ENCODE results near the gene BIN1.
"Not testable (repeated sequence)": the region's sequence is repeated elsewhere in the genome, so short reads cannot be mapped to it uniquely, and the experiment has no call there.

BIN1 gene

DNA sequence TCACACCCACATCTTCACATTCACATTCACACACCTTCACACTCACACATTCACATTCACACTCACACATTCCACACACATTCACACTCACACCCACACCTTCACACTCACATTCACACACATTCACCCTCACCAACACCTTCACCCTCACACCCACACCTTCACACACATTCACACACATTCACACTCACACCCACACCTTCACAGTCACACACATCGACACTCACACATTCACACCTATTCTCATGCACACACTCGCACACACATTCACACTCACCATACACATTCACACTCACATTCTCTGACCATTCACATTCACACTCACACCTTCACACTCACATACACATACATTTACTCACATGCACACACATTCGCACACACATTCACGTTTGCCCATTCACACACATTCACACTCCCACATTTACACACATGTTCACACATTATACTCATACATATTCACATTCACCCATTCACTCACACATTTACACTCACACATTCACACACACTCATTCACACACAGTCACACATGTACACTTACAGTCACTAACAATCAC, 62.7 kb downstream of the BIN1 start:
- Histone ChIP-seq H3K9me3 (ENCODE audit: control insufficient read depth, insufficient read depth, low read length) (no peaks in the 10 kb centered on the region), H3K27me3 (ENCODE audit: control insufficient read depth, insufficient read depth, low read length) (no peaks in the 10 kb centered on the region)

DNA sequence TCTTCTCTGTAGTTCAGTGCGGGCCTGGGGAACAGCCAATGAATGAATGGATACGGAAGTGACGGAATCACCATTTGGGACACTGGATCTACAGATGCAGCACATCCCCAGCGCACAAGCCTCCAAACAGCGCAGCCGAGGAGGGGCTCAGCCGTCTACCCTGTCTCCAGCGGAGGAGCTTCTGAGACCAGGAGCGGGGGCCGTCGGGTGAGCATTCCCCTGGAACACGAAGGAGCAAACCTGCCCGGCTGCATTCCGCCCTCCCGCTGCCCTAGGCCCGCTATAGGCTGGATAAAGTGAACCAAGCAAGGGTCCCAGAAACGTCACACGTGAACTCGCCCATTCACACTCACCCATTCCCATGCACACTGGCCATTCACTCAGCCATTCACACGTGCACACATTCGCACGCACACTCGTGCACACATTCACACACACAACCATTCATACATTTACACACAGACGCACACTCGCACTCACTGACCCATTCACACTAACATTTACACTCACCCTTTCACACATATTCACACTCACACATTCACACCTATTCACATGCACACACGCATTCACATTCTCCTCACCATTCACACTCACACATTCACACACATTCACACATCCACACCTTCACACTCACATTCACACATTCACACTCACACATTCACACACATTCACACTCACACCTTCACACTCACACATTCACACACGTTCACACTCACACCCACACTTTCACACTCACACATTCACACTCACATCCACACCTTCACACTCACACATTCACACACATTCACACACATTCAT, 63.4 kb downstream of the BIN1 start:
- Histone ChIP-seq H3K9ac (ENCODE audit: low read depth, low read length) (no peak overlapping the region), H3K9me3 (ENCODE audit: control insufficient read depth, insufficient read depth, low read length) (no peaks in the 10 kb centered on the region), H3K27me3 (ENCODE audit: control insufficient read depth, insufficient read depth, low read length) (no peaks in the 10 kb centered on the region), H3K4me1 (ENCODE audit: control insufficient read depth, insufficient read depth, low read length) (no peaks in the 10 kb centered on the region), H3K36me3 (ENCODE audit: control insufficient read depth, insufficient read depth, low read length) (peaks cover 2% of the 10 kb centered on the region), H3K4me3 (ENCODE audit: low read depth, low read length) (no peak overlapping the region)

More for the DNA sequence above, 62.7 kb downstream of the BIN1 start:
- Histone ChIP-seq H3K4me3 (ENCODE audit: low read depth, low read length) (no peak overlapping the region), H3K36me3 (ENCODE audit: control insufficient read depth, insufficient read depth, low read length) (peaks cover 3% of the 10 kb centered on the region), H3K4me1 (ENCODE audit: control insufficient read depth, insufficient read depth, low read length) (no peaks in the 10 kb centered on the region), H3K9ac (ENCODE audit: low read depth, low read length) (no peak overlapping the region)

DNA sequence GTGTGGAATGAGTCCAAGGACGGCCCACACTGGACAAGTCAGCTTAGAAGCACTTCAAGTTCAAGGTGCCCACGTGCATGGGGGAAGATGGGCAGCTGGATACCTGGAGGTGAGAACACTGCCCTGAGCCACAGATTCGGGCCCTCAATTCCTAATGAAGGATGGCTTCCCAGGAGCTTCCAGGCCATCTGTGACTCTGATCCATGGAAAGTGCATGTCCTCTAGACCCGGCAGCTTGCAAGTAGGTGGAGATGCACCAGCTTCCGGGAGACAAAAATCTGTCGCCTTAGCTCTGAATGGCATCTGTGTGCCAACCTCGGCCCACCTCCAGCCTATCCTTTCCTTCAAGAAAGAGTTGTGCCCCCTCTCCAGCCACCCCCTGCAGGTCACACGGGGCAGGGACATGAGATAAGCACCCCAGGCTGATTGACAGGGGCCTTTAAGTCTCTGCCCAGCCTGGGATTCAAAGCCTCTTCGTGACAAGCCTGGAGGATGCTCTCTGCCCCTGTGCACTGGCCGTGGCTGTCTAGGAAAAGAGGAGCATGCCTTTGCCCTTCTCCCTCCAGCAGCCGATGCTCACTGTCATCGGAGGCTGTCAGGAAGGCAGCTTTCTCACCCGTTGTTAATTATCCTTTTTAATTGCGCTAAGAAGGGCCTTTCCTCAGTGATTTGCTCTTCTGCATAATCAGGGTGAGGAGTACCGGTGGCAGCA, 65.5 kb downstream of the BIN1 start:
- no peaks in the 10 kb centered on the region for H3K27me3 ChIP-seq (ENCODE audit: control insufficient read depth, insufficient read depth, low read length)
- H3K4me3 ChIP-seq (ENCODE audit: low read depth, low read length) = no peak overlapping the region
- no peak overlapping the region for H3K9ac ChIP-seq (ENCODE audit: low read depth, low read length)
- no peaks in the 10 kb centered on the region for H3K36me3 ChIP-seq (ENCODE audit: control insufficient read depth, insufficient read depth, low read length)
- no peaks in the 10 kb centered on the region for H3K4me1 ChIP-seq (ENCODE audit: control insufficient read depth, insufficient read depth, low read length)
- no peaks in the 10 kb centered on the region for H3K9me3 ChIP-seq (ENCODE audit: control insufficient read depth, insufficient read depth, low read length)

DNA sequence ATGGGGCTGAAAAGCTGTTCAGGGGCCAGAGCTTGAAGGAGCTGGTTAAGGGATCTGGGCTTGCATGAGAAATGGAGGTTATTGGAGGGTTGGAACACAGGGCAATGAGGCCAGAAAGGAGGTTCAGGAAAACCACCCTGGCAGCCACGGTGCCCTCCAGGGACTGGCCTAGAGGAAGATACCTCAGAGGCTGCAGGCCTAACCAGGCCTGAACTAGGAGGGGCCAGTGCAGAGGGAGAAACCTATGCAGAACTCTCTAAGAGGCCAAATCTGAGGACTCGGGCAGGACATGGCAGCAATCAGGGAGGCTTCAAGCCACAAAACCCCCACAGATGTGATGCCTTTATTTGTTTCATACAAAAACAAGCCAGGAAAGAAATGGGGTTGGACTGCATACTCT, 66.8 kb downstream of the BIN1 start:
- Histone ChIP-seq H3K4me3 (ENCODE audit: low read depth, low read length) (no peak overlapping the region), H3K27me3 (ENCODE audit: control insufficient read depth, insufficient read depth, low read length) (peaks cover 2% of the 10 kb centered on the region), H3K36me3 (ENCODE audit: control insufficient read depth, insufficient read depth, low read length) (no peaks in the 10 kb centered on the region), H3K9ac (ENCODE audit: low read depth, low read length) (no peak overlapping the region), H3K4me1 (ENCODE audit: control insufficient read depth, insufficient read depth, low read length) (no peaks in the 10 kb centered on the region), H3K9me3 (ENCODE audit: control insufficient read depth, insufficient read depth, low read length) (no peaks in the 10 kb centered on the region)

DNA sequence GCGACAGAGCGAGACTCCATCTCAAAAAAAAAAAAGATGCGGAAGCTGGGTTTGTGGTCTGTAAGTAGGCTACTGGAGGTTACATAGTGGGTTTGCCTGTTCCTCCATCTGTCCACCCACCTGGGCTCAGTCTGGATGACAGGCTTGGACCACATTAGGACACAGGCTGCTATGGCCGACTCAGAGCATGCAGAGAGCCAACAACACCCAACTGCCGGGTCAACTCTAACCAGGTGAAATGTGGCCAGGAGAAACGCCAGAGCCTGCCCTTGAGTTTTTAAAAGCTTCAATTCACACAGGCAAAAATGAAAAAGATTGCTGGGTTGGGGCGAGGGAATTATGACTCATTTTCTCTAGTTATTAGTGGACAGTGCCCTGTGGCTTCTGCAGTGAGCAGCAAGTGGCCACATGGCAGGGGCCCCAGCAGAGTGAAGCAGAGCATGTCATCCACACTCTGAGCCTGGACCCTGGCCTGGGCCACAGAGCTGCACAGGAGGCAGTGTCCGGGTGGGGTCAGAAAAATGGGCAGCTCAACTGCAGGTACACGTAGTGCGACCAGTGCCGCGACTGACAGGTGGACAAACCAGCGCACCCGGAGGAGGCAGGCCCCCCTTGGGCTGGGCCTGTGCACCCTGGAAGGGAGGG, 67.4 kb downstream of the BIN1 start:
- H3K27me3 ChIP-seq (ENCODE audit: control insufficient read depth, insufficient read depth, low read length) = peaks cover 2% of the 10 kb centered on the region
- no peak overlapping the region for H3K9ac ChIP-seq (ENCODE audit: low read depth, low read length)
- H3K36me3 ChIP-seq (ENCODE audit: control insufficient read depth, insufficient read depth, low read length) = no peaks in the 10 kb centered on the region
- no peaks in the 10 kb centered on the region for H3K9me3 ChIP-seq (ENCODE audit: control insufficient read depth, insufficient read depth, low read length)
- H3K4me3 ChIP-seq (ENCODE audit: low read depth, low read length) = no peak overlapping the region
- H3K4me1 ChIP-seq (ENCODE audit: control insufficient read depth, insufficient read depth, low read length) = no peaks in the 10 kb centered on the region

DNA sequence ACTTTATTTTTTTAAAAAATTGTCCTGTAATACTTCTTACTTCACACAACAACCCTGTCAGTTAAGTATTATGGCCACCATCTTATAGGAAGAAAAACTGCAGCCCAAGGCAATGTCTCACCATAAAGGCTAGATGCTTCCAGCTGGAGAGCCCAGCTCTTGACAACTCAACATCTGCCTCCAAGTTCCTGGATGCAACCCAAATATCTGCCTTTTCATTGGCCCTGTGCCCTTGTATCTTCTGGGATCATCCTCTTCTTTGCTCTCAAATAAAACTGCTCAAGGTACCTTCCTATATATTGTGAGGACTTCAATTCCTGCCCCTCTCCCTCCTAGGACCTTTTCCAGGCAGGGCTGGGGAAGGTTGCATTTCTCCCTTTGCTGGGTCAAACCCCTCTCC, 69.5 kb downstream of the BIN1 start:
- Histone ChIP-seq H3K27me3 (ENCODE audit: control insufficient read depth, insufficient read depth, low read length) (peaks cover 2% of the 10 kb centered on the region), H3K36me3 (ENCODE audit: control insufficient read depth, insufficient read depth, low read length) (no peaks in the 10 kb centered on the region), H3K9me3 (ENCODE audit: control insufficient read depth, insufficient read depth, low read length) (no peaks in the 10 kb centered on the region), H3K9ac (ENCODE audit: low read depth, low read length) (no peak overlapping the region), H3K4me1 (ENCODE audit: control insufficient read depth, insufficient read depth, low read length) (no peaks in the 10 kb centered on the region), H3K4me3 (ENCODE audit: low read depth, low read length) (no peak overlapping the region)

DNA sequence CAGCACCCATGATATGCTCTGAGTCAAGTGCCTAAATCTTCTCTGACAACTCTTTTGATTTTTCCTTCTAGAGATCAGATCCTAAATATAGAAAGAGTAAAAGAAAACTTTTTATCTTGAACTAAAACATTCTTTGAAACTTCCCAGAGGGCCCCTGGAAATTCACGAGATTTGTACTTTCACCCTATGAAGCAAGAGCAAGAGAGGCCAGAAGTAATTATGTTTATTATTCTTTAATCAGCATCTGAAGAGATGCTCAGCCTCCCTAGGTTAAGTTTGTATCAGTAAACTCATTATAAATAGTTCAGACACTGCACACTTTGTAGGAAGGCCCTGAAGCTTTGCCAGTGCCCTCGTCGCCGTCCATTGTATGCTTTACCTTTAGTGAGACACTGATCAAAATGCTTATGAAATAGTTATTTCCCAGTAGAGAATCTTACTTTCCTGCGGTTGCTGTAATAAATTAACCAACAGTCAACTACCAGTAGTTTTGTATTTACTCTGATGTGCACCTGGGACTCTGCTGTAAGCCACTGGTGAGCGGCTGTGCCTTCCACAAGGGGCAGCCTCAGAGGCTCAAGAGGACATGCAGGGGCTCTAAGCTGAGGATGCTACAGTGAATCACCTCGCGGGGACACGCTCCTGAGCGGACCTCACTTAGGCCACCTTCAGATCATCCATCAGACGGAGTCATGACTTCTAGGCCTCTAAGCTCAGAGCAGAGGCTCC, 71.9 kb downstream of the BIN1 start:
- Histone ChIP-seq H3K9me3 (ENCODE audit: control insufficient read depth, insufficient read depth, low read length) (no peaks in the 10 kb centered on the region), H3K4me1 (ENCODE audit: control insufficient read depth, insufficient read depth, low read length) (no peaks in the 10 kb centered on the region), H3K4me3 (ENCODE audit: low read depth, low read length) (no peak overlapping the region), H3K36me3 (ENCODE audit: control insufficient read depth, insufficient read depth, low read length) (no peaks in the 10 kb centered on the region), H3K27me3 (ENCODE audit: control insufficient read depth, insufficient read depth, low read length) (peaks cover 2% of the 10 kb centered on the region), H3K9ac (ENCODE audit: low read depth, low read length) (no peak overlapping the region)

DNA sequence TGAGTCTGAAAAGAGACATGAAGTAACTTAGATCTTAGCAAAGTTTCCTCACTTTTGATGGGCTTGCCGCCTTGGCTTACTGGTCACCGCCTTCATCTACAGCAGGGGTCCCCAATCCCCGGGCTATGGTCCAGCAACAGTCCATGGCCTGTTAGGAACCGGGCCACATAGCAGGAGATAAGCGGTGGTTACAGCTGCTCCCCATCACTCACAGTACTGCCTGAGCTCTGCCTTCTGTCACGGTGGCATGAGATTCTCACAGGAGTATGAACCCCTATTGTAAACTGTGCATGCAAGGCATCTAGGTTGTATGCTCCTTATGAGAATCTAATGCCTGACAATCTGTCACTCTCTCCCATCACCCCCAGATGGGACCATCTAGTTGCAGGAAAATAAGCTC, 72.9 kb downstream of the BIN1 start:
- no peaks in the 10 kb centered on the region for H3K36me3 ChIP-seq (ENCODE audit: control insufficient read depth, insufficient read depth, low read length)
- no peaks in the 10 kb centered on the region for H3K4me1 ChIP-seq (ENCODE audit: control insufficient read depth, insufficient read depth, low read length)
- H3K27me3 ChIP-seq (ENCODE audit: control insufficient read depth, insufficient read depth, low read length) = peaks cover 2% of the 10 kb centered on the region
- H3K9ac ChIP-seq (ENCODE audit: low read depth, low read length) = no peak overlapping the region
- H3K9me3 ChIP-seq (ENCODE audit: control insufficient read depth, insufficient read depth, low read length) = no peaks in the 10 kb centered on the region
- H3K4me3 ChIP-seq (ENCODE audit: low read depth, low read length) = no peak overlapping the region

DNA sequence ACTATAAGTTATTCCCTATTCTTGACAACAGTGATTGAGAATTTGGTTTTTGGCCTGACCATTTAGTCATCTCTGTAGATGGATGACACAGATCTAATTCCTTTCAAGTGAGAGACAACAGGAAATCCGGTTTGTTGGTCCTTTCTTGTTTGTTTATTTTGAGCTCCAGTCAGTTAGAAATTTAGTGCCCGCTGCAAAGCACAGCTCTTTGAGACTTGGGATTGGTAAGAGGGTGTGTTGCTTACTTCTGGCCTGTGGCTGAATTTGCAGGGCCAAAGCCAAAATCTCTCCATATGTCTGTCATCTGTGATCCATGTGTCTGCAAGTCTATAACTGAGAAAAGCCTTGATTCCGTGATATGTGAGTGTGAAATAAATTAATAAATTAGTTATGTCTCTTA, 74.3 kb downstream of the BIN1 start:
- peaks cover 2% of the 10 kb centered on the region for H3K27me3 ChIP-seq (ENCODE audit: control insufficient read depth, insufficient read depth, low read length)
- H3K9ac ChIP-seq (ENCODE audit: low read depth, low read length) = no peak overlapping the region
- H3K36me3 ChIP-seq (ENCODE audit: control insufficient read depth, insufficient read depth, low read length) = no peaks in the 10 kb centered on the region
- no peaks in the 10 kb centered on the region for H3K9me3 ChIP-seq (ENCODE audit: control insufficient read depth, insufficient read depth, low read length)
- H3K4me1 ChIP-seq (ENCODE audit: control insufficient read depth, insufficient read depth, low read length) = no peaks in the 10 kb centered on the region
- H3K4me3 ChIP-seq (ENCODE audit: low read depth, low read length) = no peak overlapping the region

DNA sequence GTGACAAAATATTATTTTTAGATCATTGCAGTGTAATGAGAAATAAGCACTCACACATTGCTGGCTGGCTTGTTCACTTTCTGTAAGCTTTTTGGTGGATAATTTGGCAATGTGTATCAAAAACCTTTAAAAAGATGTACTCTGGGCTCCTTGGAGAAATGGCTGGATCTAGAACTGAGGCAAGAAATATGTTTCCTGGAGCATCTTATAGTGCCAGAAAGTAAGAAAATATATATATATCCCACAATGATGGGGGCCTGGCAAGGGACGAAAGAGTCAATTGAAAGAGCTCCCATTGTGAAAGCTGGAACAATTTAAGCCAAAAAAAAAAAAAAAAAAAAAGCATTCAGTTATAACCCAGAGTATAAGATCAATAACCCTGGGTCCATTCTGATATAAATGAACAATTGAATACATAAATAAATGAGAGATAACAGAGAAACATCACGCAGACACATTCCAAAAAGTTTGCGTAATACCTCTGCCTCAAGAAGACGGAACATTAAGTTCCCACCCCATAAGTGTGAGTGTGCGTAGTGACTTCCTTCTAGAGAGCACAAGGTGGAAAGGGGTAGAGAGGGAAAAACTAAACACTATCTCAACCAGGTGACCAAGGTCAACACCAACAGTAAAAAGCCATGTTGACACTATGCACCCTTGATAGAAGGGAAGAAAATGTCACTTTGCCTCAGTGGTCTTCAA, 77.5 kb downstream of the BIN1 start:
- Histone ChIP-seq H3K4me3 (ENCODE audit: low read depth, low read length) (no peak overlapping the region), H3K27me3 (ENCODE audit: control insufficient read depth, insufficient read depth, low read length) (no peaks in the 10 kb centered on the region), H3K9ac (ENCODE audit: low read depth, low read length) (no peak overlapping the region), H3K9me3 (ENCODE audit: control insufficient read depth, insufficient read depth, low read length) (no peaks in the 10 kb centered on the region), H3K36me3 (ENCODE audit: control insufficient read depth, insufficient read depth, low read length) (no peaks in the 10 kb centered on the region), H3K4me1 (ENCODE audit: control insufficient read depth, insufficient read depth, low read length) (peaks cover under 1% of the 10 kb centered on the region)

DNA sequence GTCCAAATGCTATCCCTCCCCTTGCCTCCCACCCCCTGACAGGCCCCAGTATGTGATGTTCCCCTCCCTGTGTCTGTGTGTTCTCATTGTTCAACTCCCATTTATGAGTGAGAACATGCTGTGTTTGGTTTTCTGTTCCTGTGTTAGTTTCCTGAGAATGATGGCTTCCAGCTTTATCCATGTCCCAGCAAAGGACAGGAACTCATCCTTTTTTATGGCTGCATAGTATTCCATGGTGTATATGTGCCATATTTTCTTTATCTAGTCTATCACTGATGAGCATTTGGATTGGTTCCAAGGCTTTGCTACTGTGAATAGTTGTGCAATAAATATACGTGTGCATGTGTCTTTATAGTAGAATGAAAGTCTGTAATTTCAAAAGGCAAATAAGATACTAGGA, 78.2 kb downstream of the BIN1 start:
- not testable (repeated sequence) for H3K36me3 ChIP-seq (ENCODE audit: control insufficient read depth, insufficient read depth, low read length); H3K9me3 ChIP-seq (ENCODE audit: control insufficient read depth, insufficient read depth, low read length); H3K4me3 ChIP-seq (ENCODE audit: low read depth, low read length); H3K4me1 ChIP-seq (ENCODE audit: control insufficient read depth, insufficient read depth, low read length); H3K9ac ChIP-seq (ENCODE audit: low read depth, low read length); H3K27me3 ChIP-seq (ENCODE audit: control insufficient read depth, insufficient read depth, low read length)
